Activated T-cell treated with anti-CD3 and anti-CD28 coated beads, Interleukin-2, amount 50 U/mL, for 24 hours (primary cell): ENCODE measurements around the gene MTHFSD.
"Not testable (repeated sequence)": the region's sequence is repeated elsewhere in the genome, so short reads cannot be mapped to it uniquely, and the experiment has no call there.

Source experiments
- DNase-seq: peaks from one replicate; pipeline ENCODE4 v3.0.0-alpha.2; 2020
- H3K27ac Mint-ChIP-seq: 2 replicates; pipeline ENCODE4 v1.8.0; 2020; ENCODE audit warnings: mild to moderate bottlenecking, mixed read lengths
- H3K27me3 Mint-ChIP-seq: 2 replicates; pipeline ENCODE4 v1.8.0; 2020; ENCODE audit warnings: mixed read lengths
- H3K36me3 Mint-ChIP-seq: 2 replicates; pipeline ENCODE4 v1.8.0; 2020; ENCODE audit warnings: low read depth, mixed read lengths
- H3K4me1 Mint-ChIP-seq: 2 replicates; pipeline ENCODE4 v1.8.0; 2020; ENCODE audit warnings: low read depth, mixed read lengths
- H3K4me3 Mint-ChIP-seq: 2 replicates; pipeline ENCODE4 v1.8.0; 2020; ENCODE audit warnings: mild to moderate bottlenecking, moderate library complexity, mixed read lengths
- H3K9me3 Mint-ChIP-seq: 2 replicates; pipeline ENCODE4 v1.8.0; 2020; ENCODE audit warnings: mixed read lengths

The MTHFSD gene

DNA sequence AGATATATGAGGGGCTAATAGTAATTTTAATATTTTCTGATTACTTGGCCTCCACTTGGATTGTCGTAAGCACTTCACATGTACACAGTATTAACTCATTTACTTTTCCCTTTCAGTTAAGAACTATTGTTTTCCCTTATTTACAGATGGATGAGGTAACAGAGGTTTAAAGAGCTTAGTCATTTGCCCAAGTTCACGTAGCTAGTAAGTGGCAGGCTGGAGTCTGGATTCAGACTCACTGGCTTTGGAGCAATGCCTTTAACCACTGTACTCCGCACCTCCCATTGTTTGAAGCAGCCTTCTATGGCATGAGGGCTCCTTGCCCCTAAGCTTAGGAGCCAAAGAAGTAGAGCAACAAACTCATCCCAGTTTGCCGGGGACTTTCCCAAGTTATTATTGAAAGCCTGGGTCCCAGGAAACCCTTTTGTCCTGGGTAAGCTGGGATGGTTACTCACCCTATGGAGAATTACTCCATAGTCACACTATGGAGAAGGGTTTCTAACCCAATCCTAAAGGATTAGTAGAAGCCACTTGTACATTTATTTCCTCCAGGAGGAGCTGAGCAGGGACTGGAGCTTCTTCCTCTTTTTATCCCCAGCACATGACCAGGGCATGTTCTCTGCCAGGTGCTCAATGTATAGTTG lies 35.6 kb upstream of the MTHFSD start:
- no peak overlapping the region for H3K27ac Mint-ChIP-seq
- H3K27me3 Mint-ChIP-seq = peaks cover 41% of the 10 kb centered on the region
- DNase-seq = no peak
- peaks cover 3% of the 10 kb centered on the region for H3K4me1 Mint-ChIP-seq
- H3K4me3 Mint-ChIP-seq = no peak overlapping the region
- H3K9me3 Mint-ChIP-seq = no peaks in the 10 kb centered on the region
- H3K36me3 Mint-ChIP-seq = no peaks in the 10 kb centered on the region

DNA sequence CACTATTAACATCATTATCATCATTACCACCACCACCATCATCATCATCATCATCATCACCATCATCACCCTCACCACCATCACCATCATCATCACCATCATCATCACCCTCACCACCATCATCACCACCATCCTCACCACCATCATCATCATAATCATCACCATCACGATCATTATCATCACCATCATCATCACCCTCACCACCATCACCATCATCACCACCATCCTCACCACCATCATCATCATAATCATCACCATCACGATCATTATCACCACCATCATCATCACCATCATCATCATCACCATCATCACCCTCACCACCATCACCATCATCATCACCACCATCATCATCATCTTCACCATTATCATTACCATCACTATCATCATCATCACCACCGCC lies 32.9 kb upstream of the MTHFSD start:
- H3K9me3 Mint-ChIP-seq, H3K4me3 Mint-ChIP-seq, H3K4me1 Mint-ChIP-seq, H3K27ac Mint-ChIP-seq, H3K36me3 Mint-ChIP-seq, DNase-seq: not testable (repeated sequence)
- H3K27me3 Mint-ChIP-seq = peaks cover 39% of the 10 kb centered on the region

DNA sequence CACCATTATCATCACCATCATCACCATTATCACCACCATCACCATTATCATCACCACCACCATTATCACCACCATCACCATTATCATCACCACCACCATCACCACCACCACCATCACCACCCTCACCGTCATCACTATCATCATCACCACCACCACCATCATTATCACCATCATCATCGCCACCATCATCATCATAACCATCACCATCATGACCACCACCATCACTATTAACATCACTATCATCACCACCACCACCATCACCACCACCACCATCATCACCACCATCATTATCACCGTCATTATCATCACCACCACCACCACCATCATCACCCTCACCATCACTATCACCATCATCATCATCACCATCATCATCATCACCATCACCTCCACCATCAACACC lies 32.5 kb upstream of the MTHFSD start:
- Mint-ChIP-seq H3K4me3 (no peak overlapping the region), H3K9me3 (no peaks in the 10 kb centered on the region), H3K27ac (no peak overlapping the region), H3K36me3 (no peaks in the 10 kb centered on the region), H3K27me3 (peaks cover 39% of the 10 kb centered on the region), H3K4me1 (no peaks in the 10 kb centered on the region)
- no peak for DNase-seq

DNA sequence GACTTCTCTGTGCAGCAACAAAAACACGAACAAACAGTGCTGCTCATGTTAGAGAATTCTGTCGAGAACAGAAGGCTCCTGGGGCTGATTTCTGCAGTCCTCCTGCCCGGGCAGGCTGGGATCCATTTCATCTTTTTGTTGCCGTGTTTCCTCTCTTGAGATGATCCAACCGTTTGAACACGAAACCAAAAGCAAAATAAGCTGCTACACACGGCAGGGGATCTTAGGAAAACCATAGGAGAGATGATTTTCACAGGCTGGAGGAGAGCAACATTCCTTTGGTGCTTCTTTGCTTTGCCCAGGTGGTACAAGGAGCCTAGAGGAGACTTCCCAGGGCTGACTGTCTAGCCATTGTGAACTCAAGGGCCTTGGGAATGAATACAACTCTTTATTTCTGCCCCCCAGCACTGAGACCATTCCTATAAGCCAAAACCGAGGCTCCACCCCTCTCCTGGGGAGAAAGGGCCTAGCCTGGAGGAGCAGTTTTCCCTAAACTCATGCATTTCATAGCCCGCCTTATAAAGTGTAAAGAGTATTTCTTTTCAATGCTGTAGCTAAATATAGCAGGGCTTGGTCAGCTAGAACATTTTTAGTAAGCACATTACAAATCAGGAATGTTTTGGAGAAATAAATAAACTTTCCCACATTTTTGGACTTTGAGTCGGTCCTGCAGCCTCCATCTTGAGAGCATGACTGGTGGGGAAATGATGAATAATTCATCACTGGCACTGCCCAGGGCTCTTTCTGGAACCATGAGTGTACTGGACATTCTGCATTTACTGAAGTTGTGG lies 31.0 kb upstream of the MTHFSD start:
- Mint-ChIP-seq H3K4me3 (no peak overlapping the region), H3K4me1 (no peaks in the 10 kb centered on the region), H3K27me3 (peaks cover 42% of the 10 kb centered on the region), H3K27ac (no peak overlapping the region), H3K36me3 (no peaks in the 10 kb centered on the region), H3K9me3 (no peaks in the 10 kb centered on the region)
- DNase-seq = no peak

DNA sequence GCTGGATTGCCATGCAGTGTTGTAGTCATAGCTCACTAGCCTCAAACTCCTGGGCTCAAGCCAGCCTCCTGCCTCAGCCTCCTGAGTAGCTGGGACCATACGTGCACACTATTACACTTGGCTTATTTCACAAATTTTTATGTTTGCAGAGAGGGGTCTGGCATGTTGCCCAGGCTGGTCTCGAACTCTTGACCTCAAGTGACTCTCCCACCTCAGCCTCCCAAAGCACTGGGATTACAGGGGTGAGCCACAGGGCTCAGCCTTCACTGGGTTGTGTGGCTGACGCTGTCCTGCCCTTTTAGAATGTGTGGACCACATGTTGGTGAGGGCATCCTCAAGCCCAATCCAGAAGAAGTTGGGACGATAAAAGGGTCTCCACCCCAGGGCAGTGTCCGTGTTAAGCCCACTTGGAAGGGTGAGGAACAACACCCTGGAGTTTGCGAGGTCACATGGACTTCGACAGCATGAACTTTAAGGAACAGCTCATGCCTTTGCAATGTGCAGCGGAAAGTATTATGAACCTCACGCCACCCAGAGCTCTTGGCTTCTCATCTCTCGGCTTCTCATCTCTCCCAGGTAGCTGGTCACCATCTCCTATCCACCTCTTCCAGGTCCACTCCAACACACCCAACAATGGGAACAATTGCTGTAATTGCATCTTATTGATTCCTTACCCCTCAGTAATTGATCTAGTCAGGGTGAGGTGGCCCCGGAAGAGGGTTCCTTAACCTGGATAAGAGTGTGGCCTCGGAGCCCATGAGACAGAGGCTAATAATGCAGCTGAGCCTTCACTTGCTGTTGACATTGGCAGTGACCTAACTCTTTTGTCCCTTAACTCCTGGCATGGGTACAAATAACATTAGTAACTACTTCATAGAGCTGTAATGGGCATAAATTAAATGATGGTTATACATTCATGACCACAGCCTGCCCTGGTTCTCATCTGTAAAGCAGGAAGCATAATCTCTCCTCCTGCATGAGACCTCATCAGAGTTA lies 30.0 kb upstream of the MTHFSD start:
- Mint-ChIP-seq H3K9me3 (no peaks in the 10 kb centered on the region), H3K36me3 (no peaks in the 10 kb centered on the region), H3K27me3 (peaks cover 50% of the 10 kb centered on the region), H3K4me1 (no peaks in the 10 kb centered on the region), H3K27ac (no peak overlapping the region), H3K4me3 (no peak overlapping the region)
- no peak for DNase-seq

DNA sequence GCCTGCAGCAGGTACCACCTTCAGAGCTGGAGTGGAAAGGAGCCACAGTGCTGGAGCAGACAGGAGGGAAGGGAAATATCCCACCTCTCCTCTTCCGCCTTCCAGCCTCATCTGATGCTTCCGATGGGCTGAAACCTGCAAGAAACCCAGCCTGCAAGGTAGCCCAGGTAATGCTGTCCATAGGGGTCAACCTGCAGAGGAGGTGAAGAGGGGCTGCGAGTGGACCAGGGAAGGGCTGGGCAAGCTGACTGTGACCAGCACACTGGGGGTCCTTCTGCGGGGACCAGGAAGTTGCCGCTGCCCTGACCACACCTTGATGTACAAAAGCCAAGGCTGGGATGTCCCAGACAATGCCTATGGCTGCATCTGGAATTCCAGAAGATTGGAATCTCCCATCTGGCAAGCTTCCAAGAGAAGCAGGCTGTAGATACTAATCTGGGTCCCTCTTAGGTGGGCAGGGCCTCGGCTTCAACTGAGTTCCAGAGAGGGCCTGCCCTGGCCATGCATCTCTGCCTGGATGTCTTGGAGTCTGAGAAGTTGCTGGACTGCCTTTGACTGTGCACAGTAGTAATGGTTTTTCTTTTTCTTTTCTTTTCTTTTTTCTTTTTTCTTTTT lies 29.1 kb upstream of the MTHFSD start:
- no peaks in the 10 kb centered on the region for H3K36me3 Mint-ChIP-seq
- no peak for DNase-seq
- no peak overlapping the region for H3K4me3 Mint-ChIP-seq
- H3K9me3 Mint-ChIP-seq = no peaks in the 10 kb centered on the region
- no peak overlapping the region for H3K27ac Mint-ChIP-seq
- no peaks in the 10 kb centered on the region for H3K4me1 Mint-ChIP-seq
- H3K27me3 Mint-ChIP-seq = peaks cover 52% of the 10 kb centered on the region

DNA sequence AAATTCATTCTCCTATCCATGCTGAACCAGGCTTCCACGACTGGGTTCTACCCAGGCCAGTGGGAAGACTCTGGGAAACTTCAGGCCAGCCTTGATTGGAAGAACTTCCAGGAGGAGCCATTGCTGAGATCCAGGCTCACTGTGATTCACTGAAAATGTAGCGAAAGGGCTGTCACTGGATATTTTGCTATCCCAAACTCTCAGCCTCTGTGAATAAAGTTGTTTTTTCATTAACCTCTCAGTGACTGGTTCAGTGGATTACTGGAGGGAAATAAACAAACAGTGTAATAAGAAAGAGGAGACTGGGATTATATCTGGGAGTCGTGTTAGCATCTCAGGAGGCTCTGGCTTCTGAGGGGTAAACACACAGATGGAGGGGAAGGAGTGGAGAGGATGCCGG lies 26.4 kb upstream of the MTHFSD start:
- H3K9me3 Mint-ChIP-seq = no peaks in the 10 kb centered on the region
- H3K4me1 Mint-ChIP-seq = peaks cover 8% of the 10 kb centered on the region
- H3K27me3 Mint-ChIP-seq = peaks cover 75% of the 10 kb centered on the region
- H3K36me3 Mint-ChIP-seq = no peaks in the 10 kb centered on the region
- H3K27ac Mint-ChIP-seq = no peak overlapping the region
- no peak overlapping the region for H3K4me3 Mint-ChIP-seq
- DNase-seq = no peak

DNA sequence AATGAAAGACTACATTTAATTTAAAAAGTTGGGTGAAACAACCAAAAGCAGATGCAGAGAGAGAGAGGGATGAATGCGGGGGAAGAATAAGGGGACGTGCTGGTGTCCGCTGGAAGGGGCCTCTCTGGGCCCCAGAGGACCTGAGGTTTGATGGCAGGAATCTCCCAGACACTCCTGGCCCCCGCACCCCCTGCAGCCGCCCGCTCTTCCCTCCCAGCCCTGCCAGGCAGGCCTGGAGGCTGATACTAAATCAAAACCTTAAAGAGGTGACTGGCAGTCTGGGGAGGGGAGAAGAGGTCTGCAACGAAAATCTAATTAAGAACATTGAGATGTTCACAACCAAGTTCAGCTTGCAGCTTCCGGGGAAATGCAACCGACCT lies 25.7 kb upstream of the MTHFSD start:
- Mint-ChIP-seq H3K27me3 (peaks cover 82% of the 10 kb centered on the region), H3K9me3 (no peaks in the 10 kb centered on the region), H3K4me3 (no peak overlapping the region), H3K4me1 (peaks cover 12% of the 10 kb centered on the region), H3K27ac (no peak overlapping the region), H3K36me3 (no peaks in the 10 kb centered on the region)
- no peak for DNase-seq

DNA sequence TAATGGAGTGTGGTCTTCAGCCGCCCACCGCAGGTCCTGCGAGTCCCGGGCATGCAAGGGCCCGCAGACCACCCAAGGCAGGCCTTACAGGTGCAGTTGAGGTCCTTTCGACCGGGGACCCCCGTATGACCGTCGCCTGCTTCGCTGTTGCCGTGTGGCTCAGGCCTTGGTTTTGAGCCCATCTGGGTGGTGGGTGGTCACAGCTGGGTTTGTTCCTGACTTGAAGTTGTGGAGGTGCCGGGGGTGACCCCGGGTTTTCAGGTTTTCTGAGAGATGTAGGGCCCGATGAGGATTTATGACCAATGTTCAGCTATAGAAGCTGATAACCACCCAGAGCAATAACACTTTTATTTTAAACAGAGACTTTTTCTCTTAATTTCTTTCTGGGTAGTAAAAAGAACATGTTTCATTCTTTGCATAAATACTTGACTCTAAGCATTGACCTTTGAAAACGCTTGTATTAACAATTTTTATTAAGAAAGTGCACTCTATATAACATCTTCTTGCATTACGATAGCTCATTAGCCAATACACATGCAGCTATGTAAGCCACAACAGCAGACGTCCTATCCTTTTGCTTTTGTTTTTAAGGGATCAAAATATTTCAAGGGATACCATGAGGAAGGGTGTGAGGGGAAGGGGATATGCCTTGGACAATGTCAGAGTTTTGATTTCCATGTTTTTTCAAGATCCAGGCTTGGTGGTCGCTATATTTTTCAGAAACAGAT lies 25.2 kb upstream of the MTHFSD start:
- no peak for DNase-seq
- Mint-ChIP-seq H3K9me3 (no peaks in the 10 kb centered on the region), H3K27ac (no peak overlapping the region), H3K4me3 (no peak overlapping the region), H3K36me3 (no peaks in the 10 kb centered on the region), H3K4me1 (peaks cover 12% of the 10 kb centered on the region), H3K27me3 (peaks cover 82% of the 10 kb centered on the region)

DNA sequence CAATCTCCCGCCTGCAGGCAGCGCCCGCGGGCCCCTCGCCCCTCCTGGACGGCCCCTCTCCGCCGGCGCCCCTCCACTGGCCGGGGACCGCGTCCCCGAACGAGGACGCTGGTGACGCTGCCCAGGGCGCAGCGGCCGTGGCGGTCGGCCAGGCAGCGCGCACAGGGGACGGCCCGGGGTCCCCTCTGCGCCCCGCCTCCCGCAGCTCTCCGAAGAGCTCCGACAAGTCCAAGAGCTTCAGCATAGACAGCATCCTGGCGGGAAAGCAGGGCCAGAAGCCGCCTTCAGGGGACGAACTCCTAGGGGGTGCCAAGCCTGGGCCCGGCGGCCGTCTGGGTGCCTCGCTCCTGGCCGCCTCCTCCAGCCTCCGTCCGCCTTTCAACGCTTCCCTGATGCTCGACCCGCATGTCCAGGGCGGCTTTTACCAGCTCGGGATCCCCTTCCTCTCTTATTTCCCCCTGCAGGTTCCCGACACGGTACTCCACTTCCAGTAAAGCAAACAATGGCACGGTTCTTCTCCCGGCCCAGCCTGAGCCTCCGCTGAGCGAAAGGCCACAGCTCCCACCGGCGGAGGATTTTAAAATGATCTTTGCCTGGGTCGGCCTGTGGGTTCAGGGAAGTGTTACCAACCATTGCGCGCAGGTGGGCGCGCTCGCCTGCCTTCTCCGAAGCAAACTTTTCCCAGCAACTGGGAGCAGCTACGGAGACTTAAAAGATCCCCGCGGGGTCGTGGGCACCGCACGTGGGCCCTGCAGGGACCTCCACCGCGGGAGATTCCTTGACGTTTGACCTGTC lies 24.4 kb upstream of the MTHFSD start:
- Mint-ChIP-seq H3K27ac (no peak overlapping the region), H3K9me3 (no peaks in the 10 kb centered on the region), H3K36me3 (no peaks in the 10 kb centered on the region), H3K4me3 (no peak overlapping the region), H3K27me3 (peaks cover 86% of the 10 kb centered on the region), H3K4me1 (peaks cover 12% of the 10 kb centered on the region)
- peak; percentile 22 for DNase-seq

DNA sequence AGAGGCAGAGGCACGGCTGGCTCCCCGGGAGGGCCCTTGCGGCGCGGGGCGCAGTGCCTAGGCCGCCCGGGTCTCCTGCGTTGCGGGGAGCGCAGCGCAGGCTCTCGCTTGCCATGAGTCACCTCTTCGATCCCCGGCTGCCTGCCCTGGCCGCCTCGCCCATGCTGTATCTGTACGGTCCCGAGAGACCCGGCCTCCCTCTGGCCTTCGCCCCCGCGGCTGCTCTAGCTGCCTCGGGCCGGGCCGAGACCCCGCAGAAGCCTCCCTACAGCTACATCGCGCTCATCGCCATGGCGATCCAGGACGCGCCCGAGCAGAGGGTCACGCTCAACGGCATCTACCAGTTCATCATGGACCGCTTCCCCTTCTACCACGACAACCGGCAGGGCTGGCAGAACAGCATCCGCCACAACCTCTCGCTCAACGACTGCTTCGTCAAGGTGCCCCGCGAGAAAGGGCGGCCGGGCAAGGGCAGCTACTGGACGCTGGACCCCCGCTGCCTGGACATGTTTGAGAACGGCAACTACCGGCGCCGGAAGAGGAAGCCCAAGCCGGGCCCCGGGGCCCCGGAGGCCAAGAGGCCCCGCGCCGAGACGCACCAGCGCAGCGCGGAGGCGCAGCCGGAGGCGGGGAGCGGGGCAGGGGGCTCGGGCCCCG lies 23.7 kb upstream of the MTHFSD start:
- H3K4me3 Mint-ChIP-seq = no peak overlapping the region

DNA sequence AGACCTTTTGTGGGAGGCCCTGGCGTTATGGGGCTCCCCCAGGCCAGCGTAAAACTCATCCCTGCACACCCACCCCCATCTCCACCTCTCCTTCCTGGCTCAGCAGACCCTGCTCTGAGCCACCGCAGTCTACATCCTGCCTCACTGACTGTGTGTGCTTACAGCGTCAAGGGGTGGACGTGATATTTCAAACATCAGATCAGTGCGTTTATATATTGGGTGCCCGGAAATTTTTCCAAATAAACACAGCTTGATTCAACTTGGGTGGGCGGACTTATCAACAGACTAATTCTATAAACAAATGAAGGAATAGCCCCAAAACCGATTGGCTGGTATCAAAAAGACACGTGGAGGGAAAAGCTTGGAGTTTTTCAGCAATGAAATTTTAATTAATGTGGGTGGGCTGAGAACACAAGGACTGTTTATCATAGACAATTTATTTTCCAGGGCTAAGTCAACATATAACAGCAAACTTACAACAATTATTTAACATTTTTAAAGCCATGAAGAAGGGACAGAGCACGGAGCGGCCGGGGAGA lies 23.1 kb upstream of the MTHFSD start, which contains the start of gene FOXL1:
Gene FOXL1, plus strand, starts transcription at position 489 of the 539 bp plus-strand sequence. CDS start 175 bp downstream, outside the sequence.
- H3K27ac Mint-ChIP-seq = no peak within 1 kb of the TSS
- no peak within 1 kb of the TSS for H3K4me3 Mint-ChIP-seq
- DNase-seq = no peak

More for the DNA sequence above, 23.7 kb upstream of the MTHFSD start:
- H3K9me3 Mint-ChIP-seq = no peaks in the 10 kb centered on the region
- peak; percentile 28 for DNase-seq
- no peak overlapping the region for H3K27ac Mint-ChIP-seq
- H3K27me3 Mint-ChIP-seq = peaks cover 86% of the 10 kb centered on the region
- peaks cover 12% of the 10 kb centered on the region for H3K4me1 Mint-ChIP-seq
- H3K36me3 Mint-ChIP-seq = no peaks in the 10 kb centered on the region

More for the DNA sequence above, 23.1 kb upstream of the MTHFSD start, which contains the start of gene FOXL1:
- Mint-ChIP-seq H3K27me3 (peaks cover 89% of the 10 kb centered on the region), H3K9me3 (no peaks in the 10 kb centered on the region), H3K36me3 (no peaks in the 10 kb centered on the region), H3K4me1 (peaks cover 12% of the 10 kb centered on the region)
